Measurements from ENCODE around the gene CAMK2G. TPM values are rescaled to one million over a fixed set of nuclear protein-coding genes. Genes with fewer than 3 reads are reported as not detected.
"Not testable (repeated sequence)": the region's sequence is repeated elsewhere in the genome, so short reads cannot be mapped to it uniquely, and the experiment has no call there.

The CAMK2G gene
- polyA plus RNA-seq, 1 donor = 30.8 TPM

- DNase-seq (ENCODE audit: low read depth) = no peak
Observed at GRCh38 chr10:73902351-73902750, 28.0 kb upstream of the CAMK2G start.

- DNase-seq (ENCODE audit: low read depth) = no peak
Observed at GRCh38 chr10:73901261-73901660, 26.9 kb upstream of the CAMK2G start.

- DNase-seq (ENCODE audit: low read depth) = no peak
Observed at GRCh38 chr10:73900064-73900463, 25.7 kb upstream of the CAMK2G start.

GRCh38 chr10:73899423-73899822, 25.1 kb upstream of the CAMK2G start:
- DNase-seq (ENCODE audit: low read depth) = no peak

- DNase-seq (ENCODE audit: low read depth) = no peak
Observed at GRCh38 chr10:73898730-73899410, 24.5 kb upstream of the CAMK2G start.

GRCh38 chr10:73897693-73898092, 23.3 kb upstream of the CAMK2G start:
- no peak for DNase-seq (ENCODE audit: low read depth)

- not testable (repeated sequence) for DNase-seq (ENCODE audit: low read depth)
Observed at GRCh38 chr10:73895381-73895780, 21.0 kb upstream of the CAMK2G start.

- DNase-seq (ENCODE audit: low read depth) = no peak
Observed at GRCh38 chr10:73894245-73894971, 20.1 kb upstream of the CAMK2G start.

GRCh38 chr10:73893426-73893825, 19.1 kb upstream of the CAMK2G start:
- no peak for DNase-seq (ENCODE audit: low read depth)

- DNase-seq (ENCODE audit: low read depth) = no peak
Observed at GRCh38 chr10:73892310-73893030, 18.1 kb upstream of the CAMK2G start.

GRCh38 chr10:73891540-73891939, 17.2 kb upstream of the CAMK2G start:
- DNase-seq (ENCODE audit: low read depth) = no peak

GRCh38 chr10:73890830-73891229, 16.5 kb upstream of the CAMK2G start:
- DNase-seq (ENCODE audit: low read depth) = not testable (repeated sequence)

GRCh38 chr10:73890261-73890660, 15.9 kb upstream of the CAMK2G start:
- no peak for DNase-seq (ENCODE audit: low read depth)

GRCh38 chr10:73889416-73889815, 15.1 kb upstream of the CAMK2G start:
- not testable (repeated sequence) for DNase-seq (ENCODE audit: low read depth)

GRCh38 chr10:73889014-73889413, 14.7 kb upstream of the CAMK2G start:
- DNase-seq (ENCODE audit: low read depth) = no peak

- DNase-seq (ENCODE audit: low read depth) = no peak
Observed at GRCh38 chr10:73888514-73888913, 14.2 kb upstream of the CAMK2G start.

GRCh38 chr10:73887294-73888039, 13.1 kb upstream of the CAMK2G start:
- peak; percentile 69 for DNase-seq (ENCODE audit: low read depth)

GRCh38 chr10:73886661-73887293, 12.4 kb upstream of the CAMK2G start:
- no peak for DNase-seq (ENCODE audit: low read depth)

- peak; percentile 65 for DNase-seq (ENCODE audit: low read depth)
Observed at GRCh38 chr10:73886085-73886529, 11.8 kb upstream of the CAMK2G start.

- DNase-seq (ENCODE audit: low read depth) = no peak
Observed at GRCh38 chr10:73884017-73884416, 9.7 kb upstream of the CAMK2G start.

- DNase-seq (ENCODE audit: low read depth) = no peak
Observed at GRCh38 chr10:73881221-73881919, 7.0 kb upstream of the CAMK2G start.
